Left cardiac atrium (tissue), 4 donors: ENCODE data around the gene RPL15. TPM values are rescaled to one million over a fixed set of nuclear protein-coding genes. Genes with fewer than 3 reads are reported as not detected.
A peak's percentile ranks its signal among the peaks of the same experiment; 100 is the strongest.

ENCODE experiments used
- ATAC-seq, 2 donors: fragments of 200-7000 bp; cut with Tn5 transposase; one replicate each; pipeline ENCODE4 v1.9.1; 2020; ENCODE audit warnings: mild to moderate bottlenecking in 2 of 2, moderate library complexity in 2 of 2
- DNase-seq: peaks from one replicate; pipeline ENCODE4 v3.0.0-alpha.2; 2020
- intact Hi-C, 2 donors: fragments of 100-400 bp; cut with DNase I; formaldehyde crosslinking; loops; one replicate each; pipeline versions ENCODE4 v1.14.1 to v1.15.1; 2022 to 2023
- total RNA-seq, 2 donors: library from RNA; stranded (reverse); fragmentation: NEBNext Ultra II Directional; extraction: Animal tissue kit (Norgen Biotek cat#: 25700); gene quantifications; one replicate each; pipeline ENCODE4 v1.2.1, GENCODE V29; 2021
- donor health status: DM: no; HTN: yes; CAD: no.
- donor health status: DM: no; HTN: yes; CAD: no; lungs with severe emphysema.
- donor health status: DM: yes; HTN: yes; CAD: no.
- donor health status: Dilated cardiomyopathy.

Gene RPL15
- total RNA-seq, 2 donors from 2014 or later, result 1,012 to 1,091 TPM

DNA sequence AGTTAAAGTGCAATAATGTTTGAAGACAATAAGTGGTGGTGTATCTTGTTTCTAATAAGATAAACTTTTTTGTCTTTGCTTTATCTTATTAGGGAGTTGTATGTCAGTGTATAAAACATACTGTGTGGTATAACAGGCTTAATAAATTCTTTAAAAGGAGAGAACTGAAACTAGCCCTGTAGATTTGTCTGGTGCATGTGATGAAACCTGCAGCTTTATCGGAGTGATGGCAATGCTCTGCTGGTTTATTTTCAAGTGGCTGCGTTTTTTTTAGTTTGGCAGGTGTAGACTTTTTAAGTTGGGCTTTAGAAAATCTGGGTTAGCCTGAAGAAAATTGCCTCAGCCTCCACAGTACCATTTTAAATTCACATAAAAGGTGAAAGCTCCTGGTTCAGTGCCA, 2.7 kb downstream of the RPL15 start:
- DNase-seq, result no peak
- ATAC-seq, result no peak
- intact Hi-C loops, result no loop called here

- intact Hi-C loops, result no loop called here
- ATAC-seq (no peak), DNase-seq (no peak)
These were observed 3.3 kb downstream of the RPL15 start for GRCh38 chr3:23920151-23920655.

DNA sequence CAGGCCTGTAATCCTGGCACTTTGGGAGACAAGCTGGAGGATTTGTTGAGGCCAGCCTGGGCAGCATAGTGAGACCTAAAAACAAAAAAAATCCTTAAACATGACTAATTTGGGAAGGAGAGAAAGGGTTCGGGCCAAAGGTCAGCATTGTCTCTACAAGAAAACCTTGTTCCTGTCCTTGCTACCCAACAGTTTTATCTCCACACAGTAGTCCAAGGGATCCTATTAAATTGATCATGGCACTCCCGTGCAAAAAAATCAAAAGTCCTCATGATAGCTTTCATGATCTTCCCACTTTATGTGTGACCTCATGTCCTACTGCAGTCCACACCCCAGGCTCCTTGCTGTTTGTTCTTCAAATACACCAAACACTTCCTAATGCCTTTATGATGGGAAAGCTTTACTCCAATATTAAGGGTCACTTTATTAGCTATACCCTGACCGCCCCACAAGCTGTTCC, 4.2 kb downstream of the RPL15 start:
- DNase-seq, result no peak
- intact Hi-C loops, result no loop called here
- ATAC-seq, result no peak

GRCh38 chr3:23923786-23924185, 6.9 kb downstream of the RPL15 start:
- ATAC-seq (no peak), DNase-seq (no peak)
- intact Hi-C loops, result no loop called here

DNA sequence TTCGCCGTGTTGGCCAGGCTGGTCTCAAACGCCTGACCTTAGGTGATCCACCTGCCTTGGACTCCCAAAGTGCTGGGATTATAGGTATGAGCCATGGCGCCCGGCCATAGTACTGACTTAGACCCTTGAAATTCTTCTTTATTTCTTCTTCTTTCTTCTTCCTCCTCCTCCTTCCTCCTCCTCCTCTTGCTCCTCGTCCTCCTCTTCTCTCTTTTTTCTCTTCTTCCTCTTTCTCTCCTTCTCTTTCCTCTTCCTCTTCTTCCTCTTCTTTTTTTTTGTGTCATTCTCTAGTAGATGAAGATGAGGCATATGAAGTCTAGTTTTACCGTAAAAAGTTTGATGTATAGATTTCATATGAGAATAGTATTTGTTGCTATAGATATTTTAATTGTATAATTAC, 9.3 kb downstream of the RPL15 start:
- no peak for ATAC-seq
- intact Hi-C loops, result no loop called here

GRCh38 chr3:23926736-23927135, 9.8 kb downstream of the RPL15 start:
- intact Hi-C loops, result no loop called here
- no peak for DNase-seq
- ATAC-seq, result no peak

More for the DNA sequence above, 9.3 kb downstream of the RPL15 start:
- no peak for DNase-seq

- DNase-seq, result no peak
- ATAC-seq, result no peak
- intact Hi-C loops, result no loop called here
These were observed 11.6 kb downstream of the RPL15 start for GRCh38 chr3:23928524-23928923.

DNA sequence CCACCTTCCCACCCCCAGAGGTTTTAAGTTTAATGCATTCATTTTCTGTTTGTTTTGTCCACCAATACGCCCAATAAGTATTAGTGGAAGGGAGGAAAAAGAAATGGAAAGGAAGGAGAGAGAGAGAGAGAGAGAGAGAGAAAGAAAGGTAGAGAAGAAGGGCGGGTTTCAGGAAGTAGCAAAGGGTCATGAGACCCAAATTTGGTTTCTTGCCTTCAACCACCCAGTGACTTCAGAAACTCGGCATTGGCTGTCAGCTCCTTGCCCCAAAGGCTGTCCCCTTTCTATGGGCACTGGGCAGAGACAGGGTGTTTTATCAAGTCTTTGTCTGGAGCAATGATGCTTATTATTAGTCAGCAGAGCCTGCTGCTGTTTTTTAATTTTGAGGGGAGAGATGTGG, 14.7 kb downstream of the RPL15 start:
- intact Hi-C loops, result no loop called here
- ATAC-seq, result no peak

DNA sequence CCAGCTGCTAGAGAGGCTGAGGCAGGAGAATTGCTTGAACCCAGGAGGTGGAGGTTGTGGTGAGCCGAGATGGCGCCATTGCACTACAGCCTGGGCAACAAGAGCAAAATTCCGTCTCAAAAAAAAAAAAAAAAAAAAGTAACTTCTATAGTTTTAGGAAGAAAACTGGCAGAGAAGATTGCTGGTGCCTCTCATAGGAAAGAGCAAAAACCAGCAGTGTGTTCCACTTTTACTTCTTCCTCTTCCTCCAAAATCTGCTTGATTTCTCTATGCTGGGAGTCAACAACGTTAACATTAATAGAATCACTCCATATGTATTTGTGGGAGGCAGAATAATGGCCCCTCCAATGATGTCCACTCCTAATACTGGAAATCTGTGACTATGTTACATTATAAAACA, 15.6 kb downstream of the RPL15 start:
- intact Hi-C loops, result no loop called here
- ATAC-seq, result no peak
- no peak for DNase-seq

More for the DNA sequence above, 14.7 kb downstream of the RPL15 start:
- no peak for DNase-seq

DNA sequence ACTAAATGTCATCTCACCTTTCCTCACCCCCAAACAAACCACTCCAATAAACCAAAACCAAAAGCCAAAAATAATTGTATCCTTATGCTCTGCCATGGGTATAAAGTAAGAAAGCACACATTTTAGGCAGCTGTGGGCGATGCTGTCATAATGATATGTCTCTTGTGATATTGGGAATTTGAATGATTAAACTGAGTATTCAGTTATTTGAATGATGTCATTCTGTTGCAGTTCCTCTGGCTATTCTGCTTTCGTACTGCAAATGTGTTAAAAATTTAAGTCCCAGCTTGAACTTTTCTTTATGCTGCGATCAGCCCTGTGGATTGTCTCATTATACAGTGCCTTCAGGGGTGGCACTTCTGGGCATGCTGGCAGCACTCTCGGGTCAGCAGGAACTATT, 17.3 kb downstream of the RPL15 start:
- no peak for ATAC-seq
- no peak for DNase-seq
- intact Hi-C loops, result no loop called here

DNA sequence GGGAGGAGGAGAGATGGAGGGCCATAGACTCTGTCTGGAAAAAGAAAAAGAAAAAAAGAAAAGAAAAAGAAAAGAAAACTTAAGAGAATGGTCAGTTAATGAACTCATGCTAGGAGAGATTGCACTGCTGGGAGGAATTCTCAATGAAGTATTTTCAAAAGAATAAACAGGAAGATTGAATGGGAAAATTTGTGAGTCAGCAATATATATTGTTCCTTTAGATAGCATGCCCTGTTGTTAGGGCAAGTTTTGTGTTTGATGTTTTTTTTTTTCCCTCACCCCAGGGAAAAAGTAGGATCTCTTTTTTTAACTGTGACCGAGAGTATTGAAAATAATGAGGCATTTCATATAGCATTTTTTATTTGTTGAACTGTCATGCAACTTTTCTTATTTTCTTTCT, 20.4 kb downstream of the RPL15 start:
- ATAC-seq, result no peak
- intact Hi-C loops, result no loop called here
- no peak for DNase-seq

- no peak for ATAC-seq
These were observed 21.8 kb downstream of the RPL15 start for GRCh38 chr3:23938688-23939087.

GRCh38 chr3:23940775-23941174, 23.8 kb downstream of the RPL15 start:
- no peak for DNase-seq
- intact Hi-C loops, result no loop called here
- no peak for ATAC-seq

More at GRCh38 chr3:23938688-23939087, 21.8 kb downstream of the RPL15 start:
- DNase-seq, result no peak
- intact Hi-C loops, result no loop called here

GRCh38 chr3:23941440-23941839, 24.5 kb downstream of the RPL15 start:
- DNase-seq (no peak), ATAC-seq (no peak)
- intact Hi-C loops, result no loop called here

DNA sequence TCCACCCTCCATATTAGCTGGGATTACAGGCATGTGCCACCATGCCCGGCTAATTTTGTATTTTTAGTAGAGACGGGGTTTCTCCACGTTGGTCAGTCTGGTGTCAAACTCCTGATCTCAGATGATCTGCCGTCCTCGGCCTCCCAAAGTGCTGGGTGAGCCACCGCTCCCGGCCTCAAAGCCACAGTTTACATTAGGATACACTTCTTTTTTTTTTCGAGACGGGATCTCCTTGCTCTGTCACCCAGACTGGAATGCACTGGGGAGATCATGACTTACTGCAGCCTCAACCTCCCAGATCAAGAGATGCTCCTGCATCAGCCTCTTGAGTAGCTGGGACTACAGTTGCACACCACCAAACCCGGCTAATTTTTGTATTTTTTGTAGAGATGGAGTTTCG, 25.6 kb downstream of the RPL15 start:
- no peak for DNase-seq
- intact Hi-C loops, result no loop called here
- ATAC-seq, result no peak

GRCh38 chr3:23944007-23944783, 27.3 kb downstream of the RPL15 start:
- intact Hi-C loops, result loop anchor here in 1 of 2 donors (2.0 kb wide), 1 partner anchor 27 kb away; the partner anchor contains the start of genes NKIRAS1 and RPL15
- ATAC-seq (no peak), DNase-seq (no peak)

DNA sequence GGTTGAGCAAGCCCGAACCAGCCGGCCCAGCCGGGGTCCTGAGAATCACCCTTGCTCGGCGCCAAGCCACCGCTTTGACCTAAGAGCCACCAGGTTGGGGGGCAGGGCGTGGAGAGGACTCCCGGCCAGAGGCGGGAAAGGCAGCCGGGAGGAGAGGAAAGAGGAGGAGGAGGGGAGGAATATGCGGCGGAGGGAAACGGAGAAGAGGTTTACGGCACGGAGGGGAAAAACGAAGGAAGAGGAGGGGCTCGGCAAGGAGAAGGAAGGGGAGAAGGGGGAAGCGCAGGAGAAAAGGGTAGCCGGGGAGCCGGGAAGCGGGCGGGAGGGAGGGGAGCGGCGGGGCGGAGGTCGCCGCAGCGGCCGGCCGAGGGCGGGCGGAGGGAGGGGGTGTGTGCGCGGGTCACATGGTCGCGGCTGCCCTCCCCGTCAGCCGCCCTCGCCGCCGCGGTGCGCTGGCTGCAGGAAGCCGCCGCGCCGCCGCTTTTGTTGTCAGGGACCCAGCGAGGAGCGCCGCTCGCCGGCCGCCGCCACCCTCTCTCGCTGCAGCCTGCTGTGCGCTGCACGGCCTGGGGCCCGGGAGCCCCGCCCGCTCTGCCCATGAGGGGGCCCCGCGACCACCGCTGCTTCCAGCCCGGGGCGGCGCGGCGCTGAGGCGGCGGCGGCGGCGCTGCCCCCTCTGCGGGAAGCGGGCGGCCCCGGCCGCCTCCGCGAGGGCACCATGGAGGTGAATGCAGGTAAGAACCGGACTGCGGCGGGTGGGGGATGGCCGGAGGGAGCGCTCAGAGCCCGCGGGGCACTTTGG, 28.1 kb downstream of the RPL15 start, which contains the start of gene NR1D2:
Gene NR1D2, plus strand, starts transcription at position 426 of the 802 bp plus-strand sequence. Its CDS starts 293 bp downstream, at position 719.
- DNase-seq, result peak; percentile 90
- intact Hi-C loops, result loop anchor here in 1 of 2 donors (2.0 kb wide), 1 partner anchor 28 kb away; the partner anchor contains the start of genes NKIRAS1 and RPL15
- ATAC-seq, result peak; percentile 70 to 77

DNA sequence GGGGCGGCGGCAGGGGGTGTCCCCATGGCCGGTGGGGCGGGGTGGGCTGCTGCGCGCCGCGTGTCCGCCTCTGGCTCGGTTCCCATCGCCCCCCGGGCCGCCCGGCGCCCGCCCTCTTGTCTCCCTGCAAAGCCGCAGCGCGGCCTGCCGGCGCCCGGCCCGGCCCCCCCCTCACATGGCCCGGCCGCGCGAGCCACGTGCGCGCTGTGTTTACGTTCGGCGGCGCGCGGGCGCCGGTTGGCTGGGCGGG, 28.7 kb downstream of the RPL15 start:
- ATAC-seq (no peak), DNase-seq (no peak)
- intact Hi-C loops, result loop anchor here in 1 of 2 donors (2.0 kb wide), 1 partner anchor 29 kb away; the partner anchor contains the start of genes NKIRAS1 and RPL15

- ATAC-seq (peak; percentile 94), DNase-seq (peak; percentile 98)
- intact Hi-C loops, result loop anchor here in 1 of 2 donors (2.0 kb wide), 1 partner anchor 29 kb away; the partner anchor contains the start of genes NKIRAS1 and RPL15
These were observed 29.2 kb downstream of the RPL15 start for GRCh38 chr3:23945913-23946687.
